DND-41 (cell line): Measurements from ENCODE around the gene NRCAM.

Experiments used
- CTCF ChIP-seq: IDR thresholded peaks from 2 replicates; pipeline ENCODE4 v1.5.1; 2012; ENCODE audit warnings: borderline replicate concordance, low read length, moderate library complexity, mild to moderate bottlenecking; ENCODE audit not compliant: poor library complexity, severe bottlenecking; ENCODE audit errors: extremely low read depth
- EZH2 ChIP-seq: IDR thresholded peaks from 3 replicates; pipeline ENCODE4 v1.6.1; 2012; ENCODE audit warnings: borderline replicate concordance, low read depth, mild to moderate bottlenecking, moderate library complexity, low read length, inconsistent platforms; ENCODE audit not compliant: severe bottlenecking

DNA sequence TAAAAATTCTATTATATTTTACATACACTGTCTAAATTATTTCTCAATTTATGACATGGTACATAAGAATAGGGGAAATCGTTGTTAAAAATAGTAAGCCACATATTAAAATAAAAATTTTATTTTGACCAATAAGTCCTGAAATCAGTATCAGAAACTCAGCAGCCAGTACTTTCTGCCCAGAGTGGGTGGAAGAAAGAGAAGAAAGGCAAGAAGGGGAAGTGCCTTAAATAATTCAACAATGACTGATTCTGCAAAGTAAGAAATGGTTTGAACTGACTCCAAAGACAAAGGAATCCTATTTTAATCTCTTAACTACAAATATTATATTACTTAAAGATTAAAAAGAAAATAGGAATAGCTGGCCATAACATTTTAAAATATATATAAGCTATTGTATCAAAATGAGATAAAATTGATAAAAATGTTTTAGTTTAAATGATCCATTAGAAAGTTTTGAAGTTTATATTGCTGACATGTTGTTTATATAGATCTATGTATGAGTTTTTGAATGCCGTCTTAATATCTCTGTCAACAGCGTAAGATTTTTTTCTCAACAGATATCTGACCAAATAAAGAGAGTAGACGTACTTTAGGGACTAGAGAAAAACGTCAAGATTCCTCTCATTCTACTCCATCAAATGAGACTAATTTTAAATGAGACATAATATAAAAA is 30.2 kb upstream of the NRCAM start:
- TF ChIP-seq CTCF (no peak), EZH2 (no peak)
